Esophagus squamous epithelium (tissue), 5 donors: Measurements from ENCODE around the gene SLC35F3. TPM values are rescaled to one million over a fixed set of nuclear protein-coding genes. Genes with fewer than 3 reads are reported as not detected.

Source experiments
- DNase-seq: peaks from one replicate; lab custom pipeline; 2025; lab: John Stamatoyannopoulos, UW
- H3K27ac ChIP-seq, 4 donors: fragments of 200-600 bp; sonication (generic); one replicate each; pipeline ENCODE4 v1.5.1; 2016 to 2019; ENCODE audit warnings: mild to moderate bottlenecking in 1 of 4
- H3K27me3 ChIP-seq, 4 donors: fragments of 200-600 bp; sonication (generic); 1 replicate in 3 of 4; 2 replicates in 1 of 4; pipeline versions ENCODE4 v1.5.1 to v1.6.0; 2017 to 2021; ENCODE audit warnings: antibody characterized with exemption in 1 of 4
- H3K36me3 ChIP-seq, 3 donors: fragments of 200-600 bp; sonication (generic); one replicate each; pipeline ENCODE4 v1.5.1; 2016 to 2019
- H3K4me1 ChIP-seq, 3 donors: fragments of 200-600 bp; sonication (generic); one replicate each; pipeline ENCODE4 v1.5.1; 2017 to 2019
- H3K4me3 ChIP-seq, 4 donors: fragments of 200-600 bp; sonication (generic); 1 replicate in 3 of 4; 2 replicates in 1 of 4; pipeline ENCODE4 v1.5.1; 2016 to 2019; ENCODE audit warnings: mild to moderate bottlenecking in 2 of 4, moderate library complexity in 1 of 4
- H3K9me3 ChIP-seq, 3 donors: fragments of 200-600 bp; sonication (generic); one replicate each; pipeline ENCODE4 v1.5.1; 2016 to 2019
- POLR2A ChIP-seq, 4 donors: fragments of 450-650 bp; IDR thresholded peaks; one replicate each; pipeline ENCODE4 v1.6.1; 2017; ENCODE audit warnings: antibody characterized with exemption in 4 of 4, mild to moderate bottlenecking in 4 of 4, moderate library complexity in 3 of 4
- WGBS, 2 donors: methylation state at CpG; one replicate each; pipeline ENCODE4 v1.1.5; 2018; 5-methylcytosine and 5-hydroxymethylcytosine counted together
- intact Hi-C: fragments of 100-400 bp; cut with DNase I; formaldehyde crosslinking; loops from one replicate; pipeline ENCODE4 v1.15.0; 2022
- total RNA-seq, 4 donors: library from RNA; depleted of rRNA; stranded (reverse); fragments of >200 nt; gene quantifications; one replicate each; pipeline ENCODE4 v1.1.0, GENCODE V29; 2016
- TF ChIP-seq, protein P1 (sequence below), 6 experiments: fragments of 450-650 bp in 4 of 6; fragments of 200-600 bp in 2 of 6; sonication (generic) in 2 of 6; IDR thresholded peaks; one replicate each; pipeline ENCODE4 v1.5.1; 2016 to 2019; ENCODE audit warnings: antibody characterized with exemption in 6 of 6, mild to moderate bottlenecking in 4 of 6, moderate library complexity in 4 of 6
- donor health status: DM: yes; HTN: yes; CAD: no.

Gene SLC35F3
- total RNA-seq, 4 donors from 2014 or later = 0.13 to 0.99 (median 0.55) TPM

DNA sequence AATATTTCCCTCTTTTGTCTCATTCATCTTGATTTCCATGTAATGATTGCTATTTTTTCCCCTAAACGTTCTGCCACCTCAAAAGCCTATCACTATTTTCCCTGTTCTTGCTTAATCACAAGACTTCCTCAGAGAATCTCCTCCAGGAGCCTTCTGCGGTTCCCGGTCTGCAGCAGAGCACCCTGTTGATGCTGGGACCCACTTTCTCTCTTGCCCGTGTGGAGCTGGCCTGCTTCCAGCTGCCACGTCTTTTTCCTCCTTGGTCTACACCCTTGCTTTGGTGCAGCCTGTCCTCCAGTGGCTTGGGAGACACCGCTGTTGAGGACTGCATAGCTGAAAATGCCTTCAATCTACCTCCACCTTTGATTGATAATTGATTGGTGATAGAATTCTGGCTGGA is 398.8 kb downstream of the SLC35F3 start:
- H3K27ac ChIP-seq = no peak overlapping the region
- DNase-seq = no peak
- H3K9me3 ChIP-seq = no peaks in the 10 kb centered on the region
- intact Hi-C loops = no loop called here
- H3K27me3 ChIP-seq = no peaks in the 10 kb centered on the region
- H3K36me3 ChIP-seq = no peaks in the 10 kb centered on the region
- no peak overlapping the region for H3K4me3 ChIP-seq
- TF ChIP-seq POLR2A (IDR thresholded peaks at IDR 0.05) = no peak
- TF ChIP-seq, protein P1, sequence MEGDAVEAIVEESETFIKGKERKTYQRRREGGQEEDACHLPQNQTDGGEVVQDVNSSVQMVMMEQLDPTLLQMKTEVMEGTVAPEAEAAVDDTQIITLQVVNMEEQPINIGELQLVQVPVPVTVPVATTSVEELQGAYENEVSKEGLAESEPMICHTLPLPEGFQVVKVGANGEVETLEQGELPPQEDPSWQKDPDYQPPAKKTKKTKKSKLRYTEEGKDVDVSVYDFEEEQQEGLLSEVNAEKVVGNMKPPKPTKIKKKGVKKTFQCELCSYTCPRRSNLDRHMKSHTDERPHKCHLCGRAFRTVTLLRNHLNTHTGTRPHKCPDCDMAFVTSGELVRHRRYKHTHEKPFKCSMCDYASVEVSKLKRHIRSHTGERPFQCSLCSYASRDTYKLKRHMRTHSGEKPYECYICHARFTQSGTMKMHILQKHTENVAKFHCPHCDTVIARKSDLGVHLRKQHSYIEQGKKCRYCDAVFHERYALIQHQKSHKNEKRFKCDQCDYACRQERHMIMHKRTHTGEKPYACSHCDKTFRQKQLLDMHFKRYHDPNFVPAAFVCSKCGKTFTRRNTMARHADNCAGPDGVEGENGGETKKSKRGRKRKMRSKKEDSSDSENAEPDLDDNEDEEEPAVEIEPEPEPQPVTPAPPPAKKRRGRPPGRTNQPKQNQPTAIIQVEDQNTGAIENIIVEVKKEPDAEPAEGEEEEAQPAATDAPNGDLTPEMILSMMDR (IDR thresholded peaks at IDR 0.05) = no peak
- H3K4me1 ChIP-seq = no peaks in the 10 kb centered on the region
- WGBS, 2 donors = 37 to 47% methylated on average over 6 of the region's 6 CpGs

DNA sequence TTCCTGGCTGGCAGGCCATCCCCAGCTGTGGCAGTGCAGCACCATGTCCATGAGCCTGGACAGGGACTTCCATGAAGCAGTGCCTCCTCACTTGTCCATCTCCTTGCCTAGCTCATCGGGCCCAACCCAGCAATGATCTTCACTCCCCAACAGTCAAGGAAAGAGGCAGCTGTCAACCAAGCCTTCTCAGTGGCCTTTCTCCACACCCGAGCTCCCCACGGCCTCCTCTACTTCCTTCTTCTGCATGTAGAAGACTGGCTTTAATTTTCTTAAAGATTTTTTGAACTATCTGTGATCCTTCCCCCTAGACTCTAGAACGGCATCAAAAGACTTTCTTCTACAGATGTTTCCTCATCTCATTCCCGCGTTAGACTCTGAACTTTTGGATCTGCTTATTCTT is 403.2 kb downstream of the SLC35F3 start:
- 86 to 90% methylated on average over 6 of the region's 6 CpGs for WGBS, 2 donors
- intact Hi-C loops = no loop called here
- no peak for DNase-seq

GRCh38 chr1:234309243-234309597 is 404.7 kb downstream of the SLC35F3 start:
- Histone ChIP-seq H3K36me3 (no peaks in the 10 kb centered on the region), H3K9me3 (no peaks in the 10 kb centered on the region), H3K27ac (no peak overlapping the region), H3K27me3 (peaks cover 0 to 13% (median 0%) of the 10 kb centered on the region in 4 donors), H3K4me1 (peaks cover 6 to 13% (median 7%) of the 10 kb centered on the region in 3 donors), H3K4me3 (peak overlapping the region in 1 of 4 donors; percentile 23)
- DNase-seq = no peak
- intact Hi-C loops = no loop called here
- 51 to 60% methylated on average over 4 of the region's 4 CpGs for WGBS, 2 donors
- TF ChIP-seq POLR2A (IDR thresholded peaks at IDR 0.05) = no peak
- TF ChIP-seq, protein P1 (IDR thresholded peaks at IDR 0.05) = no peak

More for the DNA sequence above, 403.2 kb downstream of the SLC35F3 start:
- Histone ChIP-seq H3K9me3 (no peaks in the 10 kb centered on the region), H3K4me1 (peaks cover 6 to 13% (median 7%) of the 10 kb centered on the region in 3 donors), H3K4me3 (no peak overlapping the region), H3K27me3 (peaks cover 0 to 13% (median 0%) of the 10 kb centered on the region in 4 donors), H3K36me3 (no peaks in the 10 kb centered on the region), H3K27ac (no peak overlapping the region)
- TF ChIP-seq, protein P1 (IDR thresholded peaks at IDR 0.05) = no peak
- TF ChIP-seq POLR2A (IDR thresholded peaks at IDR 0.05) = no peak

GRCh38 chr1:234309598-234310459 is 405.4 kb downstream of the SLC35F3 start:
- DNase-seq = no peak
- Histone ChIP-seq H3K36me3 (no peaks in the 10 kb centered on the region), H3K9me3 (no peaks in the 10 kb centered on the region), H3K4me3 (peak overlapping the region in 1 of 4 donors; percentile 23), H3K27me3 (peaks cover 0 to 13% (median 0%) of the 10 kb centered on the region in 4 donors), H3K4me1 (peaks cover 7 to 17% (median 8%) of the 10 kb centered on the region in 3 donors), H3K27ac (no peak overlapping the region)
- intact Hi-C loops = no loop called here
- WGBS, 2 donors = 12 to 20% methylated on average over 19 to 26 of the region's 26 CpGs
- TF ChIP-seq, protein P1 (IDR thresholded peaks at IDR 0.05) = peak; percentile 76 to 86 (median 82)
- no peak for TF ChIP-seq POLR2A (IDR thresholded peaks at IDR 0.05)

GRCh38 chr1:234310460-234310817 is 406.0 kb downstream of the SLC35F3 start:
- Histone ChIP-seq H3K4me3 (no peak overlapping the region), H3K36me3 (no peaks in the 10 kb centered on the region), H3K27me3 (peaks cover 0 to 13% (median 0%) of the 10 kb centered on the region in 4 donors), H3K9me3 (no peaks in the 10 kb centered on the region), H3K4me1 (peaks cover 7 to 23% (median 8%) of the 10 kb centered on the region in 3 donors), H3K27ac (no peak overlapping the region)
- 14 to 73% methylated on average over 1 of the region's 1 CpG for WGBS, 2 donors
- intact Hi-C loops = no loop called here
- TF ChIP-seq POLR2A (IDR thresholded peaks at IDR 0.05) = no peak
- TF ChIP-seq, protein P1 (IDR thresholded peaks at IDR 0.05) = no peak
- no peak for DNase-seq
